HepG2 (cell line): ENCODE measurements around the gene NDUFV1.
"Not testable (repeated sequence)": the region's sequence is repeated elsewhere in the genome, so short reads cannot be mapped to it uniquely, and the experiment has no call there.

ENCODE experiments used
- EED ChIP-seq: sonication (generic); formaldehyde crosslinking; IDR thresholded peaks from 2 replicates; pipeline ENCODE4 v1.5.0; 2020; ENCODE audit warnings: mild to moderate bottlenecking, missing genetic modification reagents
- GMEB1 ChIP-seq: sonication (generic); formaldehyde crosslinking; IDR thresholded peaks from 2 replicates; pipeline ENCODE4 v1.5.1; 2020; ENCODE audit warnings: missing genetic modification reagents, mild to moderate bottlenecking, borderline replicate concordance

- not testable (repeated sequence) for TF ChIP-seq EED, GMEB1
Observed at GRCh38 chr11:67622905-67623304, 16.2 kb downstream of the NDUFV1 start.
